HG03457 (cell line): Measurements from ENCODE around the gene CARD14.

ENCODE experiments used
- ATAC-seq: cut with Tn5 transposase; IDR thresholded peaks from one replicate; pipeline ENCODE4 v1.9.1; 2021; ENCODE audit warnings: moderate number of reproducible peaks; ENCODE audit not compliant: unreplicated experiment

The CARD14 gene

DNA sequence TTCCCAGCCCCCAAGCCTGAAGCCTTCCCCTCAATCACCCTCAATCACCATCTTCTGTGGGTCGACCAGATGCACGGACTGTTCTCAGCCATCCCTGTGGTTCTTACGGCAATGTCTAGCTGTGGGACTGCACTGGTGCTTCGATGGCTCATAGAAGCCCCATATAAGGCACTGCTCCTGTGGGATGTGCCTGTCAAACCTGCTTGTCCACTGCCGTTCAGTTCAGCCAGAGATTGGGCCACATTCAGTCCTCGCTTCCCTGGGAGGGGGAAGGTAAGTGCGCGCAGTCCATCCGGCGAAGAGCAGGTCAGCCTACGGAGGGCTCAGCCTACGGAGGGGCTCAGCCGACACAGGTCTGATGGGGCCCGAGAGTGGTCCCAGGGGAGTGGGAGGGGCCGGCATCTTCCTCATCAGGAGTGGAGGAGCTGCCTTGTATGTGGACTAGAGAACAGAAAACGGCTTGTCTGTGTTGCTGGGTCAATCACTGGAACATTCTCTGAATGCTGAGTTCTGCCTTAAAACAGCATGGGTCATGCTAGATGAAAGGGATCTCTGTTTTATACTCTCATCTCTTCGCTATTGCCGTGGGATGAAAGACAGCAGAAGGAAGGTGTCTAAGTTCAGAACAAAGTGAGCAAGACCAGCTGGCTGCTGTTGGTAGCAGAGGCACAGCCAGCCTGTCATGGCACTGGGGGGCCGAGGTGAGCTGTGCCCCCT, at the start of gene CARD14:
TSS of gene CARD14 (plus strand) at position 247 of the 717 bp plus-strand sequence. CDS start 11,409 bp downstream, outside the sequence.
- ATAC-seq = no peak

DNA sequence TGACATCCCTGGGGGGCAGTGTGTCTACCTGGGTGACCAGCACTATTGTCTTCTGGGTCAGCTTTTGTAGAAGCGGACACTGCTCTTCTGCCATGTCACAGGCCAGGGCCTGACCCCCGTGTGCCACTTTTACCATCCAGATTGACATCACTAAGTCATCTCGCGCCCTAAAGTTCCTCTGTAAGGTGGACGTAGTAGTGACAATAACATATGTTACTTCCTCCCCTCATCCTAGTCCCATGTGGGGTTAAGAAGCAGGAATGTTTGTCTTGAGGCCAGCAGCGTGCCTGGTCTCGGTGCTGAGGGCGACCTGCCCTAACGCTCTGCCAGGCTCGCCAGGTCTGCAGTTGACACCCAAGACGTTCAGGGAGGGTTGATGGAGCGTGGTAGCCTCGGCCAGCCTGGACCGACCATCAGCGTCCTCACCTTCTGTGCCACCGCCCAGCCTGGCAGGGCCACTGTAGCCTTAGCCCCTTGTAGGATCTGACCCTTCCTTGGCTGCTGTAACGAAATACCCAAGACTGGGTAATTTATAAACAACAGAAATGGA, 47.7 kb upstream of the CARD14 start:
- no peak for ATAC-seq

DNA sequence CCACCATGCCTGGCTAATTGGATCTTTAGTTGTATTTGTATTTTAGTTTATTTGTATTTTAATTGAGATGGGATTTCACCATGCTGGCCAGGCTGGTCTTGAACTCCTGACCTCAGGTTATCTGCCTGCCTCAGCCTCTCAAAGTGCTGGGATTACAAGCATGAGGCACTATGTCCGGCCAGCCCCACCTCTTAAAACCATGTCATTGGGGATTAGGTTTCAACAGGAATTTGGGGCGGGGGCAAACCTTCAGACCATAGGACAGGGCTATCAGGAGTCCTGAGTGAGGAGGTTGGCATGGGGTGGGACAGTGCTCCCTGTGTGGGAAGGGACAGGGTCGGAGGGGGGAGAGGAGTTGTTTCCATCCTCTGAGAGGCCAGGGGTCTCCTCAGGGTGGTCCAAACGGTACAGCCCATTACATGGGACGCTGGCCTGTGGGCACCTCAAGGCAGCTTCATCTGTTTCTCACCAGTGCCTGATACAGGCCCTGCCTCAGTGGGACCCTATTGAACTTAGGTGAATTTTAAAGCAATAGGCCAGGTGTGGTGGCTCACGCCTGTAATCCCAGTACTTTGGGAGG, 46.8 kb upstream of the CARD14 start:
- no peak for ATAC-seq

DNA sequence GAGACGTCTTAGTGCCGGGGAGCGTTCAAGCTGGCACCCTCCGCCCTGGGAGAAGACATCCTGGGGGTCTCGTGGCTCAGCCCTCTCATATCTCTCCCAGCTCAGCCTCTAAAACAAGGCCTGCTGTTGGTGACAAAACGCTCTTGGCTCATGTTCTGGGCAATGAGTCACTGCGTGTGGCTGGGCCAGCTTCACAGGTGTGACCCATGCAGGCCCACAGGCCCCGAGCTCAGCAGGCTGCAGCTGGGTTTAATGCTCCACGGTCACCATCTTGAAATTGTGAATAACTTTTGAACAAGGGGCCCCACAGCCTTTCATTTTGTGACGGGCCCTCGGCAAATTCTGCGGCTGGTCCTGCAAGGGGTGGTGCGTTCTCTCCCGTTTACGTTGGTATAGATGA, 46.0 kb upstream of the CARD14 start:
- ATAC-seq = no peak

DNA sequence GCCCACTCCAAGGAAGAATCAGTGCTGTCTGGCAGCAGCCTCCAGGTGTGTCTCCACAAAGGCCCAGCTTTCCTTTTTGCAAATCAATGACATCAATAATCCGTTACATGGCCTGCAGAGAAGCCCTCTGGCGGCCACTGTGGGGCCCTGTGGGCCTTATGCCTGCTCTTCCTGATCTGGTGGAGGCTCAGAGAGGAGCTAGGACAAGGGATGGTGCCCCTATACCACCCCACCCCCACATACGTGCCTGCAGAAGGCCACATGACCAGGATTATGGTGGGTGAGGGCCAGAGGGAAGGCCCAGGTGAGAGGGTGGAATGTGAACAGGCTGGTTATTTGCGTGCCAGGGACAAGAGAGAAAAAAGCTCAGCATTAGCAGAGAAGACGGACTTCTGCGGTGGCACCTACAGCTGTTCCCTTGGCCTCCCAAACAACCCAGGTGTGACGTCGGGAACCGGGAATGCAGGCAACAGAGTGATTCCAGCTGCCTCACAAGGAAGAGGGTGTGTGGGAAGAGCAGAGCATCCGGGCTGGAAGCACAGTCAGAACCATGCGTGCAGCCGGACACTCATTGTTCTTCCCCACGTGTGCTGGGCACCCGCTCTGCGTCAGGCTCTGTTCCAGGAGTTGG, 45.4 kb upstream of the CARD14 start:
- no peak for ATAC-seq

DNA sequence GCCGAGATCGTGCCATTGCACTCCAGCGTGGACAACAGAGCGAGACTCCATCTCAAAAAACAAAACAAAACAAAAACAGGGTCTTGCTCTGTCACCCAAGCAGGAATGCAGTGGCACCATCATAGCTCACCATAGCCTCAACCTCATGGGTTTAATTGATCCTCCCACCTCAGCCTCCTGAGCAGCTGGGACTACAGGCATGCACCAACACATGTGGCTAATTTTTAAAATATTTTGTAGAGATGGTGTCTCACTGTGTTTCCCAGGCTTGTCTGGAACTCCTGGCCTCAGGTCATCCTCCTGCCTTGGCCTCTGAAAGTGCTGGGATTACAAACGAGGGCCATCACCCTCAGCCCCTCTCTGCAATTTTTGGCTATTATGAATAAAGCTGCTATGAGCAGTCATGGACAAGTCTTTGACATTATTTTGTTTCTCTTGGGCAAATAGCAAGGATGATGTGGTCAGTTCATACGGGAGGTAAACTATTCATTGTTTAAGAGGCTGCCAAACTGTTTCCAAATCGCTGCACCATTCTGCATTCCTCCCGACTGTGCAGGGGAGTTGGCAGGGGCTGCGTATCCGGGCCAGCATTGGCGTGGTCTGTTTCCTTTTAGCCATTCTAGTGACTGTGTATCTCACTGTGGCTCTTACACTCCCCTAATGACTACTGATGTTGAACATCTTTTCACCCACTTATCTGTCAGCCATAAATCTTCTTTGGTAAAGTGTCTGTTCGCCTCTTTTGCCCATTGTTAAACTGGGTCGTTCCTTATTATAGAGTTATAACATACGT, 44.0 kb upstream of the CARD14 start:
- ATAC-seq = no peak

DNA sequence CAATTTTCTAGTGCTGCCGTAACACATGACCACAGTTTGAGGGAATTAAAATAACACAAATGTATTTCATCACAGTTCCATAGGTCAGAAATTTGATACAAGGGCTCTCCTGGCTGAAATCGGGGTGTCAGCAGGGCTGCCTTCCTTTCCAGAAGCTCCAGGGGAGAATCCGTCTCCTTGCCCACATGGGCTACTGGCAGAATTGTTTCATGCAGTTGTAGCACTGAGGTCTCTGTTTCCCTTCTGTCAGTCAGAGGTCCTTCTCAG, 43.4 kb upstream of the CARD14 start:
- no peak for ATAC-seq

DNA sequence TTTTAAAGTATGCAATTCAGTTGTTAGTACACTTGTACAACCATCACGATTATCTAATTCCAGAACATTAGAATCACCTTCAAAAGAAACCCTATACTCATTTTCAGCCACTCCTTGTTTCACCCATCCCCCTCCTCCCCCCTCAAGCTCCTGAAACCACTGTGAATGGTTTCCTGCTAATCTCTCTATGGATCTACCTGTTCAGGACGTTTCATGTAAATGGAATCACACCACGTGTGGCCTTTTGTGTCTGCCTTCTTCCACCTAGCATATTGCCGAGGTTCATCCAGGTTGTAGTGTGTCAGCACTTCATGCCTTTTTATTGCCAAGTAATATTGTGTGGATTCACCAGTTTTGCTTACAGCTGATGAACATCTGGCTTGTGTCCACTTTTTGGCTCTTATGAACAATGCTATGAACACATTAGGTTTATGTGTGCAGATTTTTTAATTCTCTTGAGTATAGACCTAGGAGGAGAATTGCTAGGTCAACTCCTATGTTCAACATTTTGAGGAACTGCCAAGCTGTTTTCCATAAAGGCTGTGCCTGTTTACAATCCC, 40.7 kb upstream of the CARD14 start:
- ATAC-seq = no peak

DNA sequence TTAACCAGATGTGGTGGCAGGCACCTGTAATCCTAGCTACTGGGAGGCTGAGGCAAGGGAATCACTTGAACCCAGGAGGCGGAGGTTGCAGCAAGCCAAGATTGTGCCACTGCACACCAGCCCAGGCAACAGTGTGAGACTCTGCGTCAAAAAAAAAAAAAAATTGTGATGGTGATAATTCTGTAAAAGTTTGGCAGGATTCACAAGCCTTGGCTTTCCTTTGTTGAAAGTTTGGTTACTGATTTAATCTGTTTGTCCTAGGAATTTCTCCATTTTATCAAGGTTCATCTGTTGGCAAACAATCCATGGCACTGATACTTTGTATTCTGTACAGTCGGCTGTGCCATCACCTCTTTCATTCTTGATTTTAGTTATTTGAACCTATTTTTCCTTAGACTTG, 38.8 kb upstream of the CARD14 start:
- ATAC-seq = no peak

DNA sequence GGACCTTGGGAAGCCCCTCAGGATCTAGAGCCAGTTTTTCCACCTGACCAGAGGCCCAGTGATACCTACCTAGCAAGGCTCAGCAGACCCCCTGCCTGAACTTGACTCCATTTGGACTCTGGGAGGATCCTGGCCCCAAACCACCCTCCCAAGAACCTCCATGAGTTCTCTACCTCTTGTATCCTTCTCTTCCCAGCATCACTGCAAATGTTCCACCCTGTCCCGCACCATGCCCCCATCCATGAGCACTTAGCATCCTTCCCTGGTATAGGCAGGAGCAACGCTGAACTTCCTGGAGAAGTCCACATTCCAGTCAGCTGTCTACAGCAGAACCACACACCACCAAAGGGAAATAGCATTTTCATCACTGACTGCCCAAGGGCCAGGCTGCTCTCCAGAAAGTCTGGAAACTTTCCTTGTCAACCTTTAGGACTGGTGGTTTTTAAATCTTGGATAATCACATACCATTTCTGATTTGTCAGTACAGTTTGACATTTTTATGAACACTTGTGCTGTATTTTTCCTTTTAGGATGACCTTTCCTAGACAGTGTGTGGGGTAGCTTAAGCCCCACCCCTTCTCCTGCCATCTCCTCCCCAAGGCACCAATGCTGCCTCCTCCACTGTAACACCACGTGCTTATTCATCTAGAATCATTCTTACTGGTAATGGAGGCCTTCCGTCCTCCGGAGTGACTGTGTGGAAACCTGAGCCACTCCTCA, 36.8 kb upstream of the CARD14 start:
- no peak for ATAC-seq

DNA sequence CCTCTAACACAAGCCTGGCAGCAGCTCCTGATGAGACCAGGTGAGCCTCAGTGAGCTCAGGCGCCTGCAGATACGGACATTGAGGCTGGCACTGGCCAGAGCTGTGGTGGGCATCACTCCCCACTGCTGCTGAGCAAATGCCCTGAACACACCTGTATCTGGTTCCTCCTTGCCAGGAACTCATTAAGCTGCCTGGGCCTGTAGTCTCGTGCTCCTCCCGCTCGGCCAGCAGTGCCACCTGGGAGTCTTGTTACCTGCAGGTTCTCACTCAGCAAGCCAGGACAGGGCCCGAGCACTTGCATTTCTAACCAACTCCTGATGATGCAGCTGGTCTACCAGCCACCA, 36.2 kb upstream of the CARD14 start:
- ATAC-seq = no peak

DNA sequence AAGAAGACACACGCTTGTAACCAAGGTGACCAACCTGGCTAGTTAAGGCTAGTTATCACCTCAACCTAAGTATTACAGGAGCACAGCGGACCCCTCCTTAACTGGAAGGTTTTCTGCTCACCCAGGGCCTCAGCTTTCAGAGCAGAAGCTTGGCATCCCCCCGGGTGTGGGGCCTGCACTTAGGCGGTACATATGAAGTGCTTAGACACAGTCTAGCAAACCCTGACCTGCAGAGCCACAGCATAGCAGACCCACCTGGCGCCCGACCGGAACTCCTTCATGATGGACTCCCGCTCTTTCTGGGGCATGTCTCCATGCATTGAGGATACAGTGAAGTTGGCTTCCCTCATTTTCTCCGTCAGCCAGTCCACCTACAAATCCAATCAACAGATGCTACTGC, 32.7 kb upstream of the CARD14 start:
- ATAC-seq = no peak

DNA sequence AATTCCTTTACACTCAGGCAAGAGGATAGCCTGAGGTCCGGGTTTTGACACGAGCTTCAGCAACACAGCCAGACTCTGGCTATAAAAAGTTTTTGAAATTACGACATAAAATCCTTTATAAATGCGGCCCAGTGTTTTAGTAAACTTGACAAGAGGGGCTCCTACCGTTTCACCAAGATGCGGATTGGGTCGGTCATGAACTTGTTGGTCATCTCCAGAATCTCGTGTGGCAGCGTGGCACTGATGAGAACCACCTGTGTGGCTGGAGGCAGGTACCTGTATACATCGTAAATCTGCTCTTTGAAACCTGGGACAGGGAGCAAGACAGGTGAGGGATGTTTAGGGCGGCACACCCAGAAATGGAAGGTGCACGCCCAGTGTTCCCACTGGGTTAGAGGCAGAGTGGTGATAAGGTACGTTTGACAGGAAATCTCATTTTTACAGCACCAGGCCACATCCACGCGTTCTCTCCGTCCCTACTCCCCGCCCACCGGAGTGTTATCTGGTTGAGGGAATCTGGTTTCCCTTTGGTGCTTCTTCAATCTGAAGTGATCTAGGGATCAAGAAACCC, 30.9 kb upstream of the CARD14 start:
- no peak for ATAC-seq

DNA sequence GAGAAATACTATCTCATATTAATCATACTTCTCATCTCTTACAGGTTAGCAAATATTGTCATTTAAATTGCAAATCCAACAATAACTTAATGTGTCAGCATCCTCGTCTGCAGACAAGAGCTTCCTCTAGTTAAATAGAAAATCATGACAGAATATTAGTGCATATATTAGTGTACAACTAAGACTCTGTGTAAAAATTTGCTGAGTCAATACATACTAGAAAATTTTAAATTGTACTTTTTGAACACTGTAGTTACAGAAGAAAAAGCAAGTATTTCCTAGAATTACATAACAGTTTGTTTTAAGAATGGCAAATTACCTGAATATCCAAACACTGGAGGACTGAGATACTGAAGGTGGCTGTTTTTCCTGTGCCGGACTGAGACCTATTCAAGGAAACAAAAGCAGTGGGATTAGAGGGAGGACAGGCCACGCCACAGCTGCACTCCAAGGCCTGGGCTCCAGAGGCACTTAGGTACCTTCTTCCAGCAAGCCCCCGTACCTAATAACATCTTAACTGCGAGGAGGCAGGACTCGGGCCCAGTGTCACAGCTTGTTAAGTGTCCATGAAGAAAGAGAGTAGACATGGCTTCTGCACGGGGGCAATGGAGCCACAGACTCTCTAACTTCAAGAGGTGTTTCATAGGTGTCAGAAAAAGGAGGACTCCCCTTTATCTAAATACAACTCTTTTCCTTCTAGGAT, 28.2 kb upstream of the CARD14 start:
- ATAC-seq = no peak

DNA sequence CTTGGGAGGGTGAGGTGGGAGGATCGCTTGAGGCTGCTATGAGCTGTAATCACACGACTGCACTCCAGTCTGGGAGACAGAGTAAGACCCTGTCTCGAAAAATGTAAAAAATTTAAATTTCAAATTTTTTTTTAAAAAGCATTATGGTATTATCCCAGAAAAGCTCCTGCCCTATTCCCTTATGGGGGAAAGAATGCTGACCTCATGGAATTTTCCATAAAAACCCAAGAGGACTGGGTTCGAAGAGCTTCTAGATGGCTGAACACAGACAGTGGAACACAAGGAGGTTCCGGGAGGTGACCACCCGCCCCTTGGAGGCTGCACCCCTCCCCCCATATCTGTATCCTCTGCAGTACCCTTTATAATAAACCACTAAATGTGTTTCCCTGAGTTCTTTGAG, 26.9 kb upstream of the CARD14 start:
- no peak for ATAC-seq

DNA sequence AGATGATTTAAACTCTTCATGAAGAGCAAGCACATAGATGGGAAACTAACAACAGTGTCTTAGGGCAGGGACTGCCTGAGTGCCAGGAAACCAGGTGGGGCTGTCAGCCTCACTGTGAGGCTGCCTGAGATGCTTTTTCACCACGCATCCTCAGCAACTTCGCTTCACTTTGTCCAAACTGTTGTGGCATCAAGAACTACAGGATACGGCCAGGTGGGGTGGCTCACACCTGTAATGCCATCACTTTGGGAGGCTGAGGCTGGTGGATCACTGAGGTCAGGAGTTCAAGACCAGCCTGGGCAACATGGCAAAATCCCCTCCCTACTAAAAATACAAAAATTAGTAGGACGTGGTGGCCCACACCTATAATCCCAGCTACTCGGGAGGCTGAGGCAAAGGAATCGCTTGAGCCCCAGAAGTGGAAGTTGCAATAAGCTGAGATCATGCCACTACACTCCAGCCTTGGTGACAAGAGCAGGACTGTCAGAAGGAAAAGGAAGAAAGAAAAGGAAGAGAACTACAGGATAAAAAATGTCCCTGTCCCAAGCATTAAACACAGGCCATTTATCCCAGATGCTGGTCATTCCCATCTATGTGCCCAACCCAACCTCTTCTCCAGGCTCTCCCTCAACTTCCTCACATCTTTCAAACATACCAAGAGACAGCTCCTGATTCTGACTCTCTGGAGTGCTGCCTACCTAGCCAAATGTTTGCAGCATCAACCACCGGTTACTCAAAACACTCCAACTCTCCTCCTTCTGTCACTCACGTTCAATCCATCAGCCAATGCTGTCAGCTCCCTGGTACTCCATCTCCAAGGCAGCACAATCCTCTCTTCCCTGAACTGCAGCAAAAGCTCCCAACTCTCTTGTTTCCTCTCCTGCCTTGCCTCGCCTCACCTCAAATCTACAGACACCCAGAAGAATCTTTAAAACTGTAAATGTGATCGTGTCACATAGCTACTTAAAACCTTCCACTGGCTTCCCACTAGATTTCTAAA, 24.5 kb upstream of the CARD14 start:
- no peak for ATAC-seq

DNA sequence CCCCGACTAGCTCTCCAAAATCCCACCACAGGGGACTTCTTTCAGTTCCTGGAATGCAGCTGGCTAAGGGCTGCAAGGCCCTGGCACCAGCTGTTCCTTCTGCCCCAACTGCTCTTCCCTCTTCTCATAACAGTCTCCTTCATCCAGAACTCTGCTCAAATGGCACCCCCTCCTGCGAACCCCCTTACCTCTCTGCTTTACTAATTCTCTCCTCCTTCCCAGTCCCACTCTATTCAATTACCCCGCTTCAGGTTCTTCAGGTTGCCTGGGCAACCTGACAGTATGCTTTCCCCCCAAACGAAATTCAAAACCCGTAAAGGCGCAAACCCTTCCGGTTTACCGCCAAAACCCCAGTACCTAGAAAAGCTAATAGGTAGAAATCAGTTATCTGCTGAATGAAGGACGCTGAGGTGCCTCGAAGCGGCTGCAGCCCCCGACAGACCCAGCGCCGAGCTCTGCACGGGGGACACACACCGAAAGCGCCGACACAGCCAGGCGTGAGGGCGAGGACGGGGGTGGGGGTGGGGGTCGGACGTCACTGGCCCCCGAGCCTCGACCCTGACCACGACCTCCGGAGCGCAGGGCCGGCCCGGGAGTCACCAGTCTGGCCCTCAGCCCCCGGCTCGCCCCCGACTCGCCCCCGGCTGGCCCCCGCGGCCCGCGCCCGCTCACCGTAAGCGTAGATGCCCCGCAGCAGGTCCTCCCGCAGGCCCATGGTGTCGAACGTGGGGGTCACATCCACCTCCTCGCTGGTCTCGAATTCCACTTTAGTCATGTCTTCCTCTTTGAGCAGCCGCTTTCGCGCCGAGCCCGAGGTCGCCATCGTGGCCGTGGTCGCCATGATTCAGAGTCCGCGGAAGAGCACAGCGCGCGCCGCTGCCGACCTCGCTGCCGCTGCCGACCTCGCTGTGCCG, 23.5 kb upstream of the CARD14 start:
- peak; percentile 21 for ATAC-seq
